Spleen (tissue), 7 donors: ENCODE results near the gene ADGRB2.

ENCODE experiments used
- POLR2AphosphoS5 ChIP-seq, 3 donors: sonication (generic); formaldehyde crosslinking; IDR thresholded peaks; one replicate each; pipeline ENCODE4 v1.5.1; 2017; ENCODE audit warnings: antibody characterized with exemption in 3 of 3
- TF ChIP-seq, protein P1 (sequence below), 11 experiments: fragments of 200-600 bp in 7 of 11; fragments of 450-650 bp in 4 of 11; sonication (generic) in 4 of 11; IDR thresholded peaks in 8 of 11; conservative IDR thresholded peaks in 3 of 11; 1 replicate in 7 of 11; 2 replicates in 4 of 11; pipeline versions ENCODE4 v1.4.0 to v1.8.0; 2016 to 2021; ENCODE audit warnings: antibody characterized with exemption in 11 of 11, inconsistent platforms in 4 of 11, mild to moderate bottlenecking in 1 of 11
- donor health status: DM: no; HTN: no; CAD: no; lungs with moderate emphysema.
- donor health status: DM: no; HTN: no; CAD: no.
- donor health status: DM: no; HTN: no; CAD: no.

DNA sequence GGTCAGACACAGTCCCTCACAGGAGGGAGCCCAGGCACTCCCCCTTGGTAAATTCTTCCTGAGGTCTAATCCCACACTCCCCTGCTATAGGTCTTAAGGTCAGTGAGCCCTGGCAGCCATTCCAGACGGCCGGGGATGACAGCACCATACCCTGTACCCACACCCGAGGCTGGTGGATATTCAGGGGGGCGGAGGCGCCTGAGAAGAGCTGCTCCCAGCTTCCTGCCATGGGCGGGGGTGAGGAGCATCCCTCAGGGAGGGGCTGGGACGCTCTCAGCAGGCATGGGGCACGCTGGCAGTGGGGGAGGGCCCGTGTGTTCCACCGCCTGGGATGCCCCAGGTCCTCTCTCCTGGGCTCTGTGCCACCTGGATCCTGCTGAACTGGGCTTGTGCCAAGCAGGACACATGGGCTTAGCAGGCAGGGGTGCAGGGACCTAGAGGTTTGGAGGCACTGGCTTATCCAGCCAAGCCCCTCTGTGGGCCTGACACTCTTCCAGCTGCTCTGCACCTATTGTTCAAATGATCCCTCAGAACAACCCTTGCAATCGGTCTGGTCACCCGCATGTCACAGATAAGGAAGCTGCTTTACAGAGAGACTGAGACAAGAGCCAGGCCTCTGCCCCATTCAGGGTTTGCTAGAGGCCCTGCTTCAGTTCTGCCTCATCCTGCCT is 5.7 kb upstream of the ADGRB2 start:
- TF ChIP-seq, protein P1, sequence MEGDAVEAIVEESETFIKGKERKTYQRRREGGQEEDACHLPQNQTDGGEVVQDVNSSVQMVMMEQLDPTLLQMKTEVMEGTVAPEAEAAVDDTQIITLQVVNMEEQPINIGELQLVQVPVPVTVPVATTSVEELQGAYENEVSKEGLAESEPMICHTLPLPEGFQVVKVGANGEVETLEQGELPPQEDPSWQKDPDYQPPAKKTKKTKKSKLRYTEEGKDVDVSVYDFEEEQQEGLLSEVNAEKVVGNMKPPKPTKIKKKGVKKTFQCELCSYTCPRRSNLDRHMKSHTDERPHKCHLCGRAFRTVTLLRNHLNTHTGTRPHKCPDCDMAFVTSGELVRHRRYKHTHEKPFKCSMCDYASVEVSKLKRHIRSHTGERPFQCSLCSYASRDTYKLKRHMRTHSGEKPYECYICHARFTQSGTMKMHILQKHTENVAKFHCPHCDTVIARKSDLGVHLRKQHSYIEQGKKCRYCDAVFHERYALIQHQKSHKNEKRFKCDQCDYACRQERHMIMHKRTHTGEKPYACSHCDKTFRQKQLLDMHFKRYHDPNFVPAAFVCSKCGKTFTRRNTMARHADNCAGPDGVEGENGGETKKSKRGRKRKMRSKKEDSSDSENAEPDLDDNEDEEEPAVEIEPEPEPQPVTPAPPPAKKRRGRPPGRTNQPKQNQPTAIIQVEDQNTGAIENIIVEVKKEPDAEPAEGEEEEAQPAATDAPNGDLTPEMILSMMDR (IDR thresholded peaks at IDR 0.05 in 8 of 11, conservative IDR thresholded peaks at IDR 0.05 in 3 of 11): no peak
- TF ChIP-seq POLR2AphosphoS5 (IDR thresholded peaks at IDR 0.05): no peak
